Measurements from ENCODE around the gene OR2T27.
"Not testable (repeated sequence)": the region's sequence is repeated elsewhere in the genome, so short reads cannot be mapped to it uniquely, and the experiment has no call there.

Gene OR2T27

DNA sequence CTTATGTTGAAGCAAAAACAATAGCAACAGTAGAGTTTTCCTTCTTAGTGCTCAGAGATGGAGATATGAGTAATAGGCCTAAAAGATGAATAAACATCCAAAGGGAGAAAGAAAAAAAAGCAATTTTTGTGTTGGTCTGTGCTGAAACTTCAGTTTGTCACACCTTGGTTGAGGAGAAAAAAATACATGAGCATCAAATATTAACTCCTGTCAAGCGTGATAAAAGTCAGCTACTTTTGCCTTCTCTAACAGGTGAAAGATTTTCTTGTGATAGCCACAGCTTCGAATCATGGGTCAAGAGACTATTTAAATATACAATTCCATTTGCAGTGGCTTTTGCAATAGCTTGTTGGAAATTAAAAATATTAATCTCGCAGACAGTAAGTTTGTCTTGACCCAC lies 14.4 kb downstream of the OR2T27 start:
- DNase-seq (ENCODE audit: low read depth in 2 of 2): not testable (repeated sequence)

DNA sequence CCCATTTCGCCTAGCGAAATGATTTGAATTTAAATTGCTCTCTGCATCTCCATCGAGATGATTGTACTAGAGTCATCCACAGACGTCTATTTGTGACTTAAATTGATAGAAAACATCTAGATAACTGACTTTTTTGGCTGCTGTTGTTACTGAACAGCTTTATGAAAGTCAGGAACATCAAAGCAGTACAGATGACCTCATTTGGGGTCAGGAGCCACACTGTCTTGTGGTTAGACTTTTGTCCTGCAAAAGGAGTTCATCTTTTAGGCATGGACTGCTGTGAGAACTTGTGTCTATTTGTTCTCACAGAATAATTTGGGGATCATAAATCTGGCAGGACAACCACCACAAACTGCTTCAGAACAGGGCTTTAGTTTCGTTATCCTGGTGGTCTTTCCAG lies 15.7 kb downstream of the OR2T27 start:
- DNase-seq (ENCODE audit: low read depth in 2 of 2): not testable (repeated sequence)

DNA sequence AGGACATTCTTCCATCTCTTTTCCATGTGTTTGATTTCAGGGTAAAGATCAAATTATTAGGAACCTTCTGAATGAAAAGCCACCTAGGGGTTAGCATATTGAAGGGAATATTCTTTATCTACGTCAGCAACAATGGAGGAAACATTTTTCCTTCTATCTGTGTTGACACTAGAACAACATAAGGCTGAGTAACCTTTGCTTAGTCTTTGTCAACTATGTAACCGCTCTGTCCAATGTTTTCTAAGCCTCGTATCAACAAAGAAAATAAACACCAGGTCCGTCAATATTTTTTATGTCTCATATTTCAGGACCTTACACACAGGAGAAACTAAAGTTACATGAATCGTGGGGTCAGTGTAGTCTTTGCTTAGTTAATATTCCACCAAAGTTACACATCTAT lies 18.7 kb downstream of the OR2T27 start:
- DNase-seq (ENCODE audit: low read depth in 2 of 2): not testable (repeated sequence)

DNA sequence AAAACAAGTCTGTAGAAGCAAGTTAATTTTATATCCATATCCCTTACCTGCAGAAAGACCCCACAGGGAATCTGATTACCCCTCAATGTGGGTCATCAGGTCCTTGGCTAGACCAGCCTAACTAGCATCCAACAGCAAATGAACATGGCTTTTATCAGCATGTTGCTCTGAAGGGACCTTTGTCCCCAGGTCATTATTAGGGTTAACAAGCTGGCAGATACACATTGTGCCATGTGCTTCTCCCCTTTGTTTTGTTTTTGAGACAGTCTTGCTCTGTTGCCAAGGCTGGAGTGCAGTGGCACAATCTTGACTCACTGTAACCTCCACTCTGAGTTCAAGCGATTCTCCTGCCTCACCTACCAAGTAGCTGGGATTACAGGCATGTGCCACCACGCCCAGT lies 20.3 kb downstream of the OR2T27 start, which contains the start of gene OR2T11:
Gene OR2T11, minus strand, starts transcription at position 101 of the 400 bp plus-strand sequence. CDS start 7,963 bp downstream, outside the sequence.
- DNase-seq (ENCODE audit: low read depth in 2 of 2): not testable (repeated sequence)

DNA sequence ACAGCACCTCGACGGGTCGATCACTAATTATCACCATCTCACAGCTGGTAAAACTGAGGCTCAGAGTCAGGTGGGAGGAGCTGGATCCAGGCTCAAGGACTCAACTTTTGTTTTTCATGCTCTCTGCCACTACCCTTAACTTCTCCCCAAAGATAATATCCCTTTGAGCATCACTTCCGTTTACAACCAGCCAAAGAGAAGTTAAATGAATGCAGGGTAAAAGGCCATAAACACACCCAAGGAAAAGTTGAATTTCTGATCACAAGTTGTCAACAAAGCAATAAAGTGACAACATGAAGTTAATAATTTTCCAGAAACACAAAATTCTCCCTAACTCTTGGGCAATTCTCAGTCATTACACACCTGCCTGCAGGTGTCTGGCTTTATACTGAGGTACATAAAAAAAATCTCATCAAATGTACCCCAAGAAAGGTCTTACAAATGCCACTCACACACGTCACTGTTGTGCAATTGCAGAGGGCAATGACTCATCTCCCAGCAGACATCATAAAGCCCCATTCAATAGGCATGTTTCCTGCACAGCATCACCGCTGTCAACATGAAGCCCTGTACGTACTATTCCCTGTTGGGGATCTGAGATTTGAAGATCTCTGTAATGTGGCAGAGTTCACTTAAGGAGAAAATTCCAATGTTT lies 23.8 kb downstream of the OR2T27 start:
- no peak for DNase-seq (ENCODE audit: low read depth in 2 of 2)

DNA sequence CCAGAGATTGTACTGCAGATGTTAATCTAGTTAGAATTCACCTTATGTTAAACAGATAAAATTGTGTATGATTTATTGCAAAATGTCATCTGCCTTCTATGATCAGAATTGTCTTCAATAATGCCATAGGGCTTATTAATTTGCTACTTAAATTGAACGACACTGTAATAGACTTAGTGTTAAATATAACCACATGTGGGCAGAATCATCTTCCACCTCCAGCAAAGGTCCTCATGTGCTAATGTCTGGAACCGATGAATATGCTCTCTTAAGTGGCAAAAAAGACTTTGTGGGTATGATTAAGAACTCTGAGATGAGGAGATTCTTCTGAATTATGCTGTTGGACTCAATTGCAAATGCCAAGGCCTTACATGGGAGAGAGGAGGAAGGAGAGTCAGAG lies 24.8 kb downstream of the OR2T27 start:
- DNase-seq (ENCODE audit: low read depth in 2 of 2): no peak

DNA sequence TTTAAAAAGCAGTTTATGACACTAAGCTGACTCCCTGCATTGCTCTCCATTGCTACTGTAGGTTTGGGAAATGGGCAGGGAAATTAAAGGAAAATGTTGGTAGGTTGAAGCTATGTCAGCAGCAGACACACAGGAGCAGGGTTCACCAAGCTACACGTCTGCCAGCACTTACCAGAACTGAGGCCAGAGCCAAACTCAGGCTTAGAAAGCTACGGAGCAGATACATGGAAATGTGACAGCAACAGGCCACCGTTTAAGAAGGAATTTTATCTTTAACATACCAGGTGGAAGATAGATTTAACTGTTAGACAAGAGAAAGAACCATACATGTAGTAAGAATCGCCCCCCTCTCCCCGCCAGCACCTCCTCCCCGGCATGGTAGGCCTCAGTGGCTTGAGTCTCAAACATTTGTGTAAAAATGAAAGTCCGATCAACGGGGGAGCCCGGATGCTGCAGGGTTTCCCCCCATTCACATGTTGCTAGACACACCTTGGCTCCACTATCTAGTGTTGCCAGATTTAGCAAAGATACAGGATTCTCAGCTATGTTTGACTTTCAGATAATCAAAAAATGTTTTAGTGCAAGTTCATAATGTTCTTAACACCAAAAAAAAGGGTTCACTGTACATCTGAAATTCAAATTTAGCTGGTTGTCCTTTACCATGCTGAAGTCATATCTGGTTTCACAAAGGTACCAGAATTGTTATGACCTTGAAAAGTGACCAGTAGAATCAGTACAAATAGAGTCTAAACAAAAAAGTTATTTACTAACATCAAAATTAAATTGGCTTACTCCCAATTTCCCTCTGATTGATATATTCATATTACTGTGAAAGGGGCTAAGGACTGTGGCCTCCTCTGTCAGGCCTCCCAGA lies 27.1 kb downstream of the OR2T27 start:
- DNase-seq (ENCODE audit: low read depth in 2 of 2): no peak

DNA sequence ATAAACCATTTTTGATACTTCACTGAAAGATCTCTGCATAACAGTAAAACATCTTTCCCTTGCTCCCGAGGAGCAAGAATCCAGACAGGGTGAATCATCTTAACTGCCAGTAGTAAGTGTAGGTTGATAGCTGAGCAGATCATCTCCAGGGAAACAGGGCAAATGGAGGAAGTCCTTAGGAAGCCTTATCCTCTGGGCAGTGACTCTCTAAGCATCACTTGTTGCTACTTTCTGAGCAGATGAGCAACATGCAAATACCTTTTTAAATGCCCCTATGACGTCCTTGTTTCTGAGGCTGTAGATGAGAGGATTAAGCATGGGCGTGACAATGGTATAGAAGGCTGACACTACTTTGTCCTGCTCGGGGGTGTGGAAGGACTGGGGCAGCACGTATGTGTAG lies 29.4 kb downstream of the OR2T27 start:
- DNase-seq (ENCODE audit: low read depth in 2 of 2): no peak

DNA sequence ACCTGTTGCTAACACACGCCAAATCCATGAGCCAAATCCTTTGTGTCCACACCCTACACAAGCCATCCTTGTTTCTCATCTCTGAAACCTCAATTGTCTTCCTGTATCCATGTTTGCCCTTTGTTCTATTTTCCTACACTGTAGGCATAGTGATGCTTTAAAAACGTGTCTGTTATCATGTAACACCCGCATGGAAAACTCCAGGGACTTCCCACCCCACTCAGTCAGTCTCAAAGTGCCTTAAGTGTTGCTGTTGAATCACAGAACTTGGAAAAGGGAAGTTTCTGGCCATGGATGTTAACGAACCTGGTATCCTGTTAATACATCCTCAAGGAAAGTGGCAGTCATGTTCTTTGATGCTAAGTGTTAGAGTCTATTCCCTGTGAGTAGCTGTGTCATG lies 30.2 kb downstream of the OR2T27 start:
- DNase-seq (ENCODE audit: low read depth in 2 of 2): no peak

DNA sequence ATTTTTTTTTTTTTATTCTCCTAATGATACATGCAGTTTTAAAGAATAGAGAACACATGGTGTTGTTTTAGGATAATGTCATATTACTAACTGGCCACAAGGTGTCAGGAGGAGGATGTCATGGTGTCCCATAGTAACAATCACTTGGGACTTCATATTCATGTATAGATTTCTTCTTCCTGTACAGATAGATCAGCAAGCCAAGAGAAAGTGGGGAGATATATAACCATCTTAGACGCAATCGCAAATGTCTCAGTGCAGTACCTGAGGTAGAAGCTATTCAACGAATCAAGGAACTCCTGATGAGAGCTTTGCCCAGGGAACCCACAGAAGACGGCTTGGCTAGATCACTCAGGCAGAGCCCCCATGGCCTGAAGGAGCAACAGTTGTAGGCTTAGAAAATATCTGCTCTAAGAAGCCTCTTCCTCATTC lies 32.7 kb downstream of the OR2T27 start:
- no peak for DNase-seq (ENCODE audit: low read depth in 2 of 2)

DNA sequence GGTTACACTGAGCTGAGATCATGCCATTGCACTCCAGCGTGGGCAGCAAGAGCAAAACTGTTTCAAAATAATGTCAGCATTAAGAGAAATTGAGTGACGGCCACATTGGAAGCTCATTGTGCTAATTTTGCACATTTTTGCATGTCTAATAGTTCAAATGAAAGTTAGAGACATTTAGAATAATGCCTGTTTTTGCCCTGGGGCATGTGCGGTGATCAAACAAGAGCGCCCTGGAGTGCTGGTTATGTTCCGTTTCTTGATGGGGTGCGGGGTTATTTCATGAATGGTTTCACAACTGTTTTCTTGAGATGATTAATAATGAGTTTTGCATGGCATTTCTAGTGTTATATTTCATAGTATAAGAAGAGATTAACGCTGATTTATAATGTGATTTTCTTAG lies 33.6 kb downstream of the OR2T27 start:
- DNase-seq (ENCODE audit: low read depth in 2 of 2): no peak

DNA sequence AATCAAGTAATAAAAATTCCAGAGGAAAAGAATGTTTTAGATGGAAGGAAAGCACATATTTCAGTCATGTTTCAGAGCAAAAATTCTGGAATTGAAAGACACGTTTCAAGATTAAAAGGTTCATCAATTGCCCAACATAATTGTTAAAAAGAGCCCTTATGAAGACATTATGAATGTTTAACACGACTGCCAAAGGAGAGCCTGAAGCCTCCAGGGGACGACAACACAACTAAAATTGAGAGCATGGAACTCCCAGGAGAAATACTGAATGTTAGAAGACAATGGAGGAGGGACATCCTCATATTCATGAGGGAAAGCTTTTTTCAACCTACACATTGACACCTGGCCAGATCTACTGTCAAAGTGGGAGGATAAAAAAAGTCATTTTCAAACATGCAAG lies 36.5 kb downstream of the OR2T27 start:
- DNase-seq (ENCODE audit: low read depth in 2 of 2): no peak

DNA sequence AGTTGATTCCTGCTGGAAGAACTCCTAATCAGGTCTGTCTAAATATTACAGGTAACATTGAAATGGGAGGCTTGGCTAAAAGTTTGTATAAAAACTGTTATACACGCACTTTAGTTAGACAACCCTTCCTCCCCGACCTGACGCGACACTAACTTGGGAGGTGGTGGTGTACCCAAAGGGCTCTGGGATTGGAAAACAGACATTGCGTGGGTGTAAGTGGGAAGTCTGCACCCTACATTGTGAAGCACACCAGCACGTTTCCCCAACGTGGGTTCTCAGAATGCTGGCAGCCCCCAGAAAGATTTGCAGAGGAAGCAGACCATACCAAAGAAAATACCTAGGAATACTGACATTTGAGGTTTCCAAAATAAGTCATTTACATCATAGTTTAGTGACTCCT lies 37.2 kb downstream of the OR2T27 start:
- no peak for DNase-seq (ENCODE audit: low read depth in 2 of 2)

DNA sequence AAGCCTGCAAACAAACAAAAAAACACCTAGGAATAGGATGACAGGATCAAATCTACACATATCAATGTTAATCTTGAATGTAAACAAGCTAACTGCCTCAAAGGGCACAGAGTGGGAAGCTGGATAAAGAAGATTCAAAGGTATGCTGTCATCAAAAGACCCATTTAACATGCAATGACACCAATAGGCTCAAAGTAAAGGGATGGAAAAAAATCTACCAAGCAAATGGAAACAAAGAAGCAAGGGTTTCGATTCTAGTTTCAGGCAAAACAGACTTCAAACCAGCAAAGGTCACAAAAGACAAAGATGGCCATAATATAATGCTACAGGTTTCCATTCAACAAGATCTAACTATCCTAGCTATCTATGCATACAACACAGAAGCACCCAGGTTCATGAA lies 41.6 kb downstream of the OR2T27 start:
- no peak for DNase-seq (ENCODE audit: low read depth in 2 of 2)

DNA sequence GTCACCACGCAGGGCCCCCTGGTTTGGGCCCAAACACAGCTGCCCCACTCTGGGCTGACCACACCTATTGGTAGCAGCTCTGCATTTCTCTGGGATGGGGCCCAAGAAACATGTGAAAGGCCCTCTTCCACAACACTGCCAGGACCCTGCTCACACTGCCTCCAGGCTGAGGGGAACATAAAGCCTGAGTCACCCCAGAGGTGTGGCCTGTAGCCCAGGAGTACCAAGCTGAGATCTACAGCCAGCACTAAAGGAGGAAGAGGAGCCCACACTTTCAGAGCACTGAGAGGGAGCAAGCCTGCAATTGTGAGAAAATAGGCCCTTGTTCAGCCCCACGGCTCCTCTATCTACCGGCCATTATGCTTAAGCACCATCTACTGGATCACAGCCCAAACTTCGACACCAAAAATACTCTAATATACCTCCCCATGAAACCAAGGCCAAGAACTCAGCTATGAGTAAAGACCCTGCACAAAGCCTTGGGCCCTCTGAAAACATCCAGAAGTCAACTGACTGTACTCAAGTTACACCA lies 43.4 kb downstream of the OR2T27 start:
- DNase-seq (ENCODE audit: low read depth in 2 of 2): no peak

DNA sequence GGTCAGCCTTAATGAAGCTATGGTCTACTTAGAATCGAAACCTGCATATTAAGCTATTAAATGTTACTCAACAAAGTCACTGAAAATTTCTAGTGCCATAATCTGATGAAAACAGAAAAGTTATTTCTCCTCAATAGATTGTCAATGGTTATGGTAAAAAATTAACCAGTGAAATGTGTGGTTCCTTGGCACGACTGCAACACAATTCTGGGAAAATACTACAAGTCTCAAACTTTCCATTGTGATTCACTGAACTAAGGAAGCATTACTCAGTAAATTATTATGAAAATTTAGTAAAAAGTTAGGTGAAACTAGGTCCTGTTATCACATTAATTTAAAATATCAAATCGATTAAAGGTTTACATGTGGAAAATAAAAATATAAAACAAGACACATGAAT lies 45.0 kb downstream of the OR2T27 start:
- no peak for DNase-seq (ENCODE audit: low read depth in 2 of 2)
